NCI-H446 (cell line): ENCODE measurements around the gene KRTAP21-1.
"Not testable (repeated sequence)": the region's sequence is repeated elsewhere in the genome, so short reads cannot be mapped to it uniquely, and the experiment has no call there.

Experiments
- DNase-seq, 2 experiments: peaks; one replicate each; lab custom pipeline; 2025; lab: John Stamatoyannopoulos, UW

KRTAP21-1 gene

GRCh38 chr21:30755328-30755727, at the start of gene KRTAP21-1:
Gene KRTAP21-1, minus strand, starts transcription at chr21:30755428. Its CDS starts 50 bp downstream, at chr21:30755378.
- not testable (repeated sequence) for DNase-seq

GRCh38 chr21:30800605-30801004, 45.4 kb upstream of the KRTAP21-1 start:
- DNase-seq, result no peak

- DNase-seq, result no peak
Observed at GRCh38 chr21:30793581-30794314, 38.5 kb upstream of the KRTAP21-1 start.

DNA sequence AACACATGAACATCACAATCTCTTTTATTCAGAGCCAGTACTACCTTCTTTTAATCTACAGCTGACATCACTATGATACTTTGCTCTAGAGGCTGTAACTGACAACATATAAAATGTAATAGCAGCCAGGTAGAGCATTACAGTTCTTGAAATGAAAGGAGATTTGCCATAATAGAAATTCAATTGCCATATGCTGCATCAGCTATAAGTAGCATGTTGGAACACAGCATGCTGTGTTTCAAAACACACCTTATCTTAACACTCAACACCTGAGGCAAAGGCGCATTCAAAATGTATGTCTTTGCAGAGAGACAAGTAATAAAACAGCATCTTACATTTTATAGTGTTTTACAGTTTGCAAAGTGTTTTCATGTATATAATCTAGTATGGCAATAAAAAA, 24.0 kb upstream of the KRTAP21-1 start:
- no peak for DNase-seq

DNA sequence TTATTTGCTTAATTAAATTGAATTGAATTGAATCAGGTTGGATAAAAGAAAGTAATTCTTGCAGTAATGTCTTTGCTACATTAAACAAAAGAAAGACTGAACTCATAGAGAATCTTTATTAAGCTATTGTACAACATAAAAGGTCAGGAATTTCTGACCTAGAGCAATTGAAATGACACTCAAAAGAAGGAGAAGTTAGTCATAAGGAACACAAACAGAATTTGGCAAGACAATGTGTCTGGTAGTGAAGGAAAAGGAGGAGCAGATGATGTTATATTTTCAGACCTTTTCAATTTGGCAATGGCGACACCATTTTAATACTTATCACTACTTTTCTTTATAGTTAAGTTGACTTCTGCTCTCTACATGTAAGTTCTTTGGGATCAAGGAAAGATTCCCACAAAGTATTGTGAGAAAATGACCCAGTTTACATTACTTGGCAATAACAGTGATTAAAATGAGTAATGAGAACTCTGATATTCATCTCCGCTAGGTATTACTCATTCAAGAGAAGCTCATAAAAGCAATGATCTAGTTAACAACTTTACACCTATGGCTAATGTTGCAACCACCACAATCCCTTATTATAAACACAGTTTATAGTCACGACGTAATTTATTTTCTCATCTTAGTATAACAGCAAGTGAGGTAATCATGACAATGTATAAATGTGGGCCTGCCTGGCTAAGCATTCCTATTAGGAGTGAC, 14.7 kb upstream of the KRTAP21-1 start:
- no peak for DNase-seq

- DNase-seq, result no peak
Observed at GRCh38 chr21:30760776-30761175, 5.5 kb upstream of the KRTAP21-1 start.

- DNase-seq, result no peak
Observed at GRCh38 chr21:30758306-30758705, 3.1 kb upstream of the KRTAP21-1 start.

GRCh38 chr21:30747159-30747558, 8.1 kb downstream of the KRTAP21-1 start, which contains the start of gene KRTAP21-2:
Gene KRTAP21-2, minus strand, starts transcription at chr21:30747259. Its CDS starts 57 bp downstream, at chr21:30747202.
- DNase-seq, result no peak

GRCh38 chr21:30740462-30740861, 14.8 kb downstream of the KRTAP21-1 start:
- no peak for DNase-seq

DNA sequence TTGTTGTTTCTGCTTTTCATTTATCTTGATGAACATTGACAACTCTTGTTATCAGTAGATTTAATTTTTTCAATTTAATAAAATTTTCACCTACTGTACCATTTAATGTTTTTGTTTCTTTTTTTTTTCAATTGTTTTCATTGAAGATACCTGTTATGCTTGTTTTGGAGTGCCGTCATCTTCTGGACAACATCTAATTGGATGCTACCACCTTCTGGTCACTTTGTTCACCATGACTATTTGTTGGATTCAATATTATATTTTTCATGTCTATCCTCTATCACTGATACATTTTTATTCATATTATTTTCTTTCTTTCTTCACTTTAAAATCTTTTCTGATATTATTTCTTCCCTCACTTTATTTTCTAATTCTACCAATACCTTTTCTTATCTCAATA, 22.2 kb downstream of the KRTAP21-1 start:
- no peak for DNase-seq

GRCh38 chr21:30726726-30727125, 28.5 kb downstream of the KRTAP21-1 start:
- DNase-seq, result no peak

GRCh38 chr21:30719401-30719800, 35.8 kb downstream of the KRTAP21-1 start:
- no peak for DNase-seq

DNA sequence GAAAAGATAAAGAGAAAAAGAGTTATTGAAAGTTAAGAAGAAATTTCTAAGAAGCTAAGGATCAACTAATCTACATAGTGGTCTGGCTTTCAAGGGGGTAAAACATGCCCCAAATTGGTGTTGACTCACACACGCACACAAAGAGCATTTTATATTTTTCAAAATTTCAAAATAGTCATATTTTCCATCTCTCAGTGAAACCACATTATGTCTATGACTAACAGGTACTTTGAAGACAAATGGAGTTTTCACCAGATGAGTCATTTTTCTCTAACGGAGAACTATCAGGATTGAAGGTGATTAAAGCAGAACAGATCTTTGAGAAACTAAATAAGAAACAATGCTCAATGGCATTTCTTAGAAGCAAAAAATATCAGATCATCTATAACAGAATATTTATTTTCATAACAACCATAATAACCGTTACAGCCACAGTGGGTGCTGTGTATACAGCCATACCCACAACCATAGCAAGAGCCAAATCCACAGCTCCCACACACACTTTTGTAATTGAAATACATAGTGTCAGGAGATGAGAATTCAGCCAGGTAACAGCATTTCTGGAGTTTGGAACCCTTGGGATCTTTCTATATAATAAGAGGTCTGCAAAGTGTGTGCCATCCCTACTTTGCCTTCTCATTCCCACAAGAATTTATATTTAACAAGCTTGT, 36.9 kb downstream of the KRTAP21-1 start, which contains the start of gene KRTAP21-3:
Gene KRTAP21-3 (minus strand): TSS at position 539 of the 671 bp plus-strand sequence. CDS start 18 bp downstream, at position 521.
- no peak for DNase-seq

GRCh38 chr21:30717105-30717504, 38.1 kb downstream of the KRTAP21-1 start:
- no peak for DNase-seq

DNA sequence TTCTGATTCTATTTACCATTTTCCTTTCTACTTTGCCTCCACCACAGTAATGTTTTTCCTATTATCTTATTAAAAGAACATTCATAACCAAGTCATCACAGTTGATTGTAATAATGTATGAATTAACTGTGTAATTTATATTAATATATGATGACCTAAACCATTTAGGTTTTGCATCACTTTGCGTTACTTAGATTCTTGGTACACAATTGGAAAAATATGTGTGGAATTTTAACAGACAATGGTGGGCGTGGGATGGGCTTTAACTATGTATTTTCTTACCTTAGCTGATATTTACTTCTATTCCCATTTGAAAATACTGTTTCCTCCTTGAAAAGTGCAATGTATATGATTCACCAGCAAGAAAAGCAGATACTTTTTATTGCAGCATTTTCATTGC, 40.3 kb downstream of the KRTAP21-1 start:
- no peak for DNase-seq

DNA sequence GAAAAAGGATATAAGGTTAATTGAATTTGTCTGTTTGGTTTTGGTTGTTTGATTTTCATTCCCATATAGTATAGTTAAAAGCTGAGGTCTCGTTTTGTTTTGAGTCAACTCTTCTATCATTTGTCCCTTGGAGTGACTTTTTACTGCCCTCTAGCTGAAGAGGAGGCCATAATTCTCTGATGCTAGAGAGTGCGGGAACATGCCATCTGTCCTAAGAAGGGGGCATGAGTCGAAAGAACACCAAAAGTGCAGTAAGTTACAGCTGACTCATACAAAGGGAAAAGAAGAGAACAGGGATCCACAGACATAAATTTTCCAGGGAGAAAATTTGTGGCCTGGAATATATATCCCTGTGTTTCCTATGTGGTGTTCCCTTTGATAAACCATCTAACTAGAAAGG, 40.8 kb downstream of the KRTAP21-1 start:
- peak in 1 of 2 experiments; percentile 36 for DNase-seq

DNA sequence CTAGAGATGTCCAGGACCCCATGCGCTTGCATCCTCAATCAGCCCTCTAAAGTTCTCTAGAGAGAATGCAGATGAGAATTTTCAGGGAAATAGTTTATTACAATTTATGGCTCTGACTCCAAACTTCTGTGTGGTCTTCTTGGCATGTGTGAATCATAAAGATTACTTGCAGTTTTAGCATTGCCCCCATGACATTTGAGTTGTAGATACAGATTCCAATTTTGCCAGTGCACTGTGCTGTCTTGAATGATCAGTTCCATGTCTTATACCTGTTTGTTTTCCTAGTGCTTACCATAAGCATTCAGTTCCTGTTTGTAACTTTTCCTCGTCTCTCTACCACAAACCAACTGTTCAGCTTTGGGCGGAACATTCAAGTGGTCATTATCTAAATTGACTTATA, 41.5 kb downstream of the KRTAP21-1 start:
- no peak for DNase-seq

GRCh38 chr21:30710499-30710898, 44.7 kb downstream of the KRTAP21-1 start:
- no peak for DNase-seq

GRCh38 chr21:30707409-30707808, 47.8 kb downstream of the KRTAP21-1 start:
- no peak for DNase-seq
